Kidney capillary endothelial cell (primary cell): ENCODE measurements around the gene SIRT4.

ENCODE experiments used
- DNase-seq: peaks from one replicate; pipeline ENCODE4 v3.0.0-alpha.2; 2018; ENCODE audit warnings: low spot score

SIRT4 gene

GRCh38 chr12:120278137-120279069, 23.7 kb upstream of the SIRT4 start:
- no peak for DNase-seq

- no peak for DNase-seq
These were observed 18.8 kb upstream of the SIRT4 start for GRCh38 chr12:120283318-120283717.

- DNase-seq, result no peak
These were observed 17.7 kb upstream of the SIRT4 start for GRCh38 chr12:120284381-120284780.

GRCh38 chr12:120286768-120287490, 15.2 kb upstream of the SIRT4 start:
- DNase-seq, result no peak

GRCh38 chr12:120287491-120287890, 14.6 kb upstream of the SIRT4 start:
- DNase-seq, result no peak

GRCh38 chr12:120290609-120291305, 11.4 kb upstream of the SIRT4 start:
- peak; percentile 27 for DNase-seq

- DNase-seq, result no peak
These were observed 9.8 kb upstream of the SIRT4 start for GRCh38 chr12:120292411-120292660.

GRCh38 chr12:120292661-120293531, 9.2 kb upstream of the SIRT4 start, which contains the start of gene RNU4-1:
Gene RNU4-1, minus strand, starts transcription at chr12:120293237.
- DNase-seq, result peak; percentile 82

GRCh38 chr12:120314220-120314619, 12.1 kb downstream of the SIRT4 start:
- DNase-seq, result no peak

GRCh38 chr12:120316798-120317223, 14.7 kb downstream of the SIRT4 start:
- no peak for DNase-seq

- DNase-seq, result peak; percentile 100
These were observed 15.3 kb downstream of the SIRT4 start for GRCh38 chr12:120317224-120318105.

GRCh38 chr12:120321382-120322202, 19.5 kb downstream of the SIRT4 start:
- no peak for DNase-seq

- no peak for DNase-seq
These were observed 21.7 kb downstream of the SIRT4 start for GRCh38 chr12:120323772-120324171.

GRCh38 chr12:120324841-120325417, 22.8 kb downstream of the SIRT4 start:
- no peak for DNase-seq

- no peak for DNase-seq
These were observed 25.5 kb downstream of the SIRT4 start, which contains the start of gene PLA2G1B for GRCh38 chr12:120327593-120327992. Gene PLA2G1B, minus strand, starts transcription at chr12:120327779. Its CDS starts 26 bp downstream, at chr12:120327753.

GRCh38 chr12:120328228-120328627, 26.1 kb downstream of the SIRT4 start:
- DNase-seq, result no peak

GRCh38 chr12:120331390-120331789, 29.3 kb downstream of the SIRT4 start:
- DNase-seq, result no peak

- no peak for DNase-seq
These were observed 29.9 kb downstream of the SIRT4 start for GRCh38 chr12:120332041-120332440.

GRCh38 chr12:120332523-120332922, 30.4 kb downstream of the SIRT4 start:
- DNase-seq, result no peak
